Activated naive CD8-positive, alpha-beta T cell (primary cell): Measurements from ENCODE around the gene SERAC1.

ENCODE experiments used
- H3K27ac Mint-ChIP-seq: one replicate; pipeline ENCODE4 v1.8.0; 2021; ENCODE audit warnings: mixed read lengths
- H3K27me3 Mint-ChIP-seq: one replicate; pipeline ENCODE4 v1.8.0; 2021; ENCODE audit warnings: mixed read lengths
- H3K36me3 Mint-ChIP-seq: one replicate; pipeline ENCODE4 v1.8.0; 2021; ENCODE audit warnings: mixed read lengths
- H3K4me1 Mint-ChIP-seq: one replicate; pipeline ENCODE4 v1.8.0; 2021; ENCODE audit warnings: low read depth, mixed read lengths
- H3K4me3 Mint-ChIP-seq: one replicate; pipeline ENCODE4 v1.8.0; 2021; ENCODE audit warnings: mild to moderate bottlenecking, mixed read lengths
- H3K9me3 Mint-ChIP-seq: one replicate; pipeline ENCODE4 v1.8.0; 2021; ENCODE audit warnings: low read depth, mixed read lengths

Gene SERAC1

GRCh38 chr6:158085261-158086053 lies 82.6 kb downstream of the SERAC1 start:
- Mint-ChIP-seq H3K4me3 (no peak overlapping the region), H3K36me3 (peaks cover 12% of the 10 kb centered on the region), H3K9me3 (no peaks in the 10 kb centered on the region), H3K27ac (no peak overlapping the region), H3K27me3 (no peaks in the 10 kb centered on the region), H3K4me1 (peaks cover 3% of the 10 kb centered on the region)

GRCh38 chr6:158083455-158084325 lies 84.4 kb downstream of the SERAC1 start:
- Mint-ChIP-seq H3K36me3 (peaks cover 9% of the 10 kb centered on the region), H3K27ac (no peak overlapping the region), H3K9me3 (no peaks in the 10 kb centered on the region), H3K4me3 (no peak overlapping the region), H3K27me3 (no peaks in the 10 kb centered on the region), H3K4me1 (peaks cover 3% of the 10 kb centered on the region)

DNA sequence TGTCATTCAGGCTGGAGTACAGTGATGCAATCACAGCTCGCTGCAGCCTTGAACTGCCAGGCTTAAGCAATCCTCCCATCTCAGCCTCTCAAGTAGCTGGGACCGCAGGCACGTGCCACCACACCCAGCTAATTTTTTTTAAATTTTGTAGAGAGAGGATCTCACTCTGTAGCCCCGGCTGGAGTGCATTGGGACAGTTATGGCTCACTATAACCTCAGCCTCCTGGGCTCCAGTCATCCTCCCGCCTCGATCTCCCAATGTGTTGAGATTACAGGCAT lies 86.5 kb downstream of the SERAC1 start:
- H3K27me3 Mint-ChIP-seq: no peaks in the 10 kb centered on the region
- no peaks in the 10 kb centered on the region for H3K9me3 Mint-ChIP-seq
- no peak overlapping the region for H3K27ac Mint-ChIP-seq
- H3K4me1 Mint-ChIP-seq: no peaks in the 10 kb centered on the region
- H3K36me3 Mint-ChIP-seq: peaks cover 12% of the 10 kb centered on the region
- H3K4me3 Mint-ChIP-seq: no peak overlapping the region

- Mint-ChIP-seq H3K9me3 (no peaks in the 10 kb centered on the region), H3K4me3 (no peak overlapping the region), H3K27me3 (no peaks in the 10 kb centered on the region), H3K4me1 (no peaks in the 10 kb centered on the region), H3K36me3 (peaks cover 16% of the 10 kb centered on the region), H3K27ac (no peak overlapping the region)
These were observed 87.0 kb downstream of the SERAC1 start for GRCh38 chr6:158080849-158081656.

GRCh38 chr6:158078320-158078719 lies 89.7 kb downstream of the SERAC1 start:
- Mint-ChIP-seq H3K27ac (no peak overlapping the region), H3K9me3 (no peaks in the 10 kb centered on the region), H3K36me3 (peaks cover 22% of the 10 kb centered on the region), H3K4me3 (no peak overlapping the region), H3K27me3 (no peaks in the 10 kb centered on the region), H3K4me1 (no peaks in the 10 kb centered on the region)

DNA sequence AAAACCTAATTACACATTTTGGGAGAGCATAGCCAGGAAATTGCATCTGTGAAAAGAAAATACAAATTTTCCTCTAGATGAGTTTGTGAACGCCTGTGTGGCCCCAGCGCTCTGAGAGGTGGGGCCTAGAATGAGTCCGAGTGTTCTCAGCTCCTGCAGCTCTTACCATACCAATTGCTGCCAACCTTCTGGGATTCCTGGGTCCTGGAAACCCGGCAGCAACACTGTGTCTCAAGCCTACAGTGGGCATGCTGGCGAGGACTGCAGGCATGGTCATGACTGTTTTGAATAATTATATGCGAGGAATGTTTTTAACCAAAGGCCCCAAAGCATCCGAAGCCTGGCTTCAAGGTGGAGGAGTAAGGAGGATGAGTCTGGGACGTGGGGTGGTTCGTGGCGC lies 90.4 kb downstream of the SERAC1 start:
- Mint-ChIP-seq H3K4me3 (no peak overlapping the region), H3K36me3 (peaks cover 19% of the 10 kb centered on the region)

DNA sequence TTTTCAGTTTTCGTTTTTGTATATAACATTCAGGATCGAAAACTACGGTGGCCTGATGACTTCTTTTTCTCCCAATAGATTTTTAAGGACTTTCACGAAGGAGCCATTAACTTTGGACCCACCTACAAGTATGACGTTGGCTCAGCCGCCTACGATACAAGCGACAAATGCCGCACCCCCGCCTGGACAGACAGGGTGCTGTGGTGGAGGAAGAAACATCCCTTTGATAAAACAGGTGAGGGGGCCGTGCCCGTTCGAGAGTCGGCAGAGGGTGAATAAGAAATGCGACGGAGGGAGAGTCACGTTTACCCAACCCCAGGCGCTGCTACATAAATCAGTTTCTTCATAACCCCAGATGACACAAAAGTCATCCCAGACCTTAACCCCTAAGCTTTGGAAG lies 91.5 kb downstream of the SERAC1 start:
- Mint-ChIP-seq H3K4me1 (peaks cover 4% of the 10 kb centered on the region), H3K9me3 (no peaks in the 10 kb centered on the region), H3K27ac (no peak overlapping the region), H3K4me3 (no peak overlapping the region), H3K36me3 (peaks cover 17% of the 10 kb centered on the region), H3K27me3 (no peaks in the 10 kb centered on the region)

More for the DNA sequence above, 90.4 kb downstream of the SERAC1 start:
- Mint-ChIP-seq H3K9me3 (no peaks in the 10 kb centered on the region), H3K27me3 (no peaks in the 10 kb centered on the region), H3K4me1 (no peaks in the 10 kb centered on the region), H3K27ac (no peak overlapping the region)

GRCh38 chr6:158073776-158074175 lies 94.3 kb downstream of the SERAC1 start:
- Mint-ChIP-seq H3K27me3 (no peaks in the 10 kb centered on the region), H3K27ac (no peak overlapping the region), H3K4me3 (no peak overlapping the region), H3K36me3 (peaks cover 15% of the 10 kb centered on the region), H3K4me1 (peaks cover 4% of the 10 kb centered on the region), H3K9me3 (no peaks in the 10 kb centered on the region)

DNA sequence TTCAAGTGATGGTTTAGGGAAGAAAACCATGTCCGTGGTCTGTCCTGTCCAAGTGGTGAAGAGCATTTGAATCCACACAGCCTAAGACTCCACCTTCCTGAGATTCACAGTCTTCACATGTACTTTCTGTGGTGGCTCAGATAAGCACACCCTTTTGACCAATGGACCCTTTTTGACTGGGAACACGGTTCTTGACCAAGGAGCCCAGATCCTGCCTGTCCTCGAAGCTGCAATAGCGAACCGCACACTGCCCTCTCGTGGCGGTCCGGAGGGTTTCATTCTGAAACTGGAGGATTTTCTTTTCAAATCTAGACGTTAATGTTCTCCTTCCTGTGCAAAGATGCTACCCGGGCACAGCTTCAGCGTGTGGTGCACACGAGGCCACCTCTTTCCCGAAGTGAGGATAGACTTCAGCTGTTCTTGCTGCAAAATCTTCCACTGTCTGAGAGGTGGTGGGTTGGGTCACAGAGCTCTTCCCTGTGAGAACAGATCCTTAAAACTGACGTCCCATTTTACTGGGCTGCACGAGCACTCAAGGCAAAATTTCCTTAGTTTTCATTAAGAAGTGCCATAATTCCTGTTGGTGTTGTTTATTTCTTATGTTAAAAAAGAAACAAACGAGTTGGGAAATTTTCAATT lies 95.9 kb downstream of the SERAC1 start:
- Mint-ChIP-seq H3K9me3 (no peaks in the 10 kb centered on the region), H3K4me3 (no peak overlapping the region), H3K27me3 (no peaks in the 10 kb centered on the region), H3K27ac (peak overlapping the region; percentile 51), H3K36me3 (peaks cover 10% of the 10 kb centered on the region), H3K4me1 (peaks cover 4% of the 10 kb centered on the region)

GRCh38 chr6:158071121-158072082 lies 96.7 kb downstream of the SERAC1 start:
- Mint-ChIP-seq H3K4me3 (no peak overlapping the region), H3K27me3 (no peaks in the 10 kb centered on the region), H3K4me1 (peaks cover 4% of the 10 kb centered on the region), H3K36me3 (peaks cover 10% of the 10 kb centered on the region), H3K27ac (no peak overlapping the region), H3K9me3 (no peaks in the 10 kb centered on the region)

DNA sequence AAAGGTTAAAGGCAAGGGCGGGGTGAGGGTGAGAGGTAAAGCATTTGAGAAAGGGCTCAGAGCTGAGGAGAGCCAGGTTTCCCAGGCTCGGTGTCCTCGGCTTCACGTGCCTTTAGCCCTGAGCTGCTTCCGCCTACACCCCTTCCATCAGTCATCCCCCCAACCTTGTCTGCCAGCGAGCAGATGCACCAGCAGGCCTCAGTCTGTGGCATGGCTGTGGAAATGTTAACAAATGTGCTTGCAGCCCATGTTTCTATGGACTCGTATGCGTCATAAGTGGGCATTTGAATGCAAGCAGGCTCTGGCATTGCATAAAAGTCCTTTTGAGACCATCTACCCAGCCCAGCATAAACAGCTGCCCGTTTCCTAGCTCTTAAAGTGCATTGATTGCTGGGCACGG lies 97.5 kb downstream of the SERAC1 start:
- Mint-ChIP-seq H3K4me3 (no peak overlapping the region), H3K27ac (no peak overlapping the region), H3K27me3 (no peaks in the 10 kb centered on the region), H3K4me1 (peaks cover 4% of the 10 kb centered on the region), H3K9me3 (no peaks in the 10 kb centered on the region), H3K36me3 (peaks cover 5% of the 10 kb centered on the region)

- Mint-ChIP-seq H3K4me3 (no peak overlapping the region), H3K9me3 (no peaks in the 10 kb centered on the region), H3K4me1 (peaks cover 4% of the 10 kb centered on the region), H3K36me3 (peaks cover 5% of the 10 kb centered on the region), H3K27ac (no peak overlapping the region), H3K27me3 (no peaks in the 10 kb centered on the region)
These were observed 98.3 kb downstream of the SERAC1 start for GRCh38 chr6:158069800-158070195.

DNA sequence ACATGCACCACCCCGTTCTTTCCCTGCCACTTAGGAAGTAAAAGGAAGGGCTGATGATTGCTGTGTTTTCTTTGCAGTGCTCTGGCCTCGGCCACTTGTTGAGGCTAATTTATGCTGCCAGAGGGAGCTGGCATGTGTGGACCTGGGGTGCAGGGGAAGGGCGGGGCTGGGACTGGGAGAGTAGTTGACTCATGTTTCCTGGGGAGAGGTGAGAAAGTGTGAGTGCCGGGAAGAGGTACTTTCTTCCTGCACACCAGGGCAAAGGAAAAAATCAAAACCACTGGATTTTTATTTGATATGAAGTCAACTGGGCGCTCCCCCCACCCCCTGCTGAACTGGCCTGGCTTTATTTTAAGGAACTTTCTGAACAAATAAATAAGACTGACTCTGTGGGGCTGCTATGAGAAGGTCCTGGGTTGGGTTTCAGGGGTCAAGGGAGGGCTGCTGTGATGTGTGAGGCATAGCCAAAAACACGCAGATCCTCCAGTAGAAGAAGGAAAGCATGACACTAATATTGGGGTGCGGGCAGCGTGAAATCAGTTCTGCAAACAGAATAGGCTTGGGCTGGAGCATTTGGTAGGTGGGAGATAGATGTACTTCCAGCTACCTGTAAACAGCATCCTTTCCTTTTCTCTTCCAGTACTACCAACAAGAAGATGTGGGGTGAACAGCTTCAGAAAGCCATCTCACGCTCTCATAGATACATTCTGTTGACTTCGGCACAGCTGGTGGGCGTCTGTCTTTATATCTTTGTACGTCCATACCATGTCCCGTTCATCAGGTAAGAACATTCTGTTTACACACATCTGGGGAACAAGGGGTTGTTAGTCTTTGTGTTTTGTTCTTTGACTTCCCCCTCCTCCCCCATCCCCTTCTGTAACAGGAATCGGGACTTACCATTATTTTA lies 98.9 kb downstream of the SERAC1 start:
- Mint-ChIP-seq H3K27me3 (no peaks in the 10 kb centered on the region), H3K36me3 (peaks cover 5% of the 10 kb centered on the region), H3K27ac (peak overlapping the region; percentile 70), H3K4me3 (no peak overlapping the region), H3K9me3 (no peaks in the 10 kb centered on the region), H3K4me1 (peaks cover 4% of the 10 kb centered on the region)
